HL-60 (cell line): ENCODE measurements around the gene RABEPK.
"Not testable (repeated sequence)": the region's sequence is repeated elsewhere in the genome, so short reads cannot be mapped to it uniquely, and the experiment has no call there.

ENCODE experiments used
- DNase-seq, 2 experiments: peaks; one replicate each; pipeline ENCODE4 v3.0.0-alpha.2; 2010 to 2020; ENCODE audit warnings: low read depth in 1 of 2, low spot score in 1 of 2
- H3K27ac ChIP-seq: fragments of 250-450 bp; sonication (Bioruptor Pico); replicated peaks from 2 replicates; pipeline ENCODE4 v1.5.1; 2020; ENCODE audit warnings: mild to moderate bottlenecking, moderate library complexity
- H3K27me3 ChIP-seq: fragments of 250-450 bp; sonication (Bioruptor Pico); 2 replicates; pipeline ENCODE4 v1.5.1; 2021; ENCODE audit warnings: mild to moderate bottlenecking, moderate library complexity; ENCODE audit not compliant: insufficient read depth, poor library complexity, severe bottlenecking
- H3K4me3 ChIP-seq: replicated peaks from 2 replicates; pipeline ENCODE4 v1.5.1; 2011; ENCODE audit warnings: mild to moderate bottlenecking, control low read depth, low read length; ENCODE audit not compliant: insufficient read depth
- CTCF ChIP-seq: IDR thresholded peaks from one replicate; pipeline ENCODE4 v1.5.1; 2011; ENCODE audit warnings: low read length, control low read depth, inconsistent platforms; ENCODE audit not compliant: insufficient read depth
- GABPA ChIP-seq: IDR thresholded peaks from 2 replicates; pipeline ENCODE4 v1.6.1; 2012; ENCODE audit warnings: low read depth
- POLR2AphosphoS5 ChIP-seq: IDR thresholded peaks from 2 replicates; pipeline ENCODE4 v1.6.1; 2012; ENCODE audit warnings: low read depth
- REST ChIP-seq: IDR thresholded peaks from 2 replicates; pipeline ENCODE4 v1.6.1; 2012; ENCODE audit warnings: low read depth; ENCODE audit not compliant: insufficient replicate concordance
- SPI1 ChIP-seq: IDR thresholded peaks from 2 replicates; pipeline ENCODE4 v1.6.1; 2012; ENCODE audit warnings: low read depth, mild to moderate bottlenecking, borderline replicate concordance

RABEPK gene

GRCh38 chr9:125261501-125262293, 61.4 kb downstream of the RABEPK start, which contains the start of gene GAPVD1:
GAPVD1 (plus strand) TSS chr9:125261826; CDS start chr9:125298922, 37,096 bp downstream.
- Histone ChIP-seq H3K4me3 (peak within 1 kb of the TSS; percentile 96), H3K27ac (peak within 1 kb of the TSS; percentile 89), H3K27me3 (no peaks in the 10 kb centered on the region)
- TF ChIP-seq GABPA (peak; percentile 76), CTCF (peak; percentile 46), SPI1 (peak; percentile 1; the same call in 1 of the 2 replicates), REST (no peak), POLR2AphosphoS5 (peak; percentile 60)
- peak; percentile 86 to 90 for DNase-seq

GRCh38 chr9:125262294-125262991, 62.1 kb downstream of the RABEPK start:
- Histone ChIP-seq H3K27ac (peak overlapping the region; percentile 89), H3K27me3 (no peaks in the 10 kb centered on the region), H3K4me3 (peak overlapping the region; percentile 96)
- DNase-seq = no peak
- TF ChIP-seq POLR2AphosphoS5 (no peak), SPI1 (no peak), GABPA (no peak), REST (no peak), CTCF (no peak)

- not testable (repeated sequence) for H3K4me3 ChIP-seq, DNase-seq, H3K27ac ChIP-seq, H3K27me3 ChIP-seq
Measured at GRCh38 chr9:125264068-125264467, 63.7 kb downstream of the RABEPK start.

- Histone ChIP-seq H3K4me3 (no peak overlapping the region), H3K27ac (no peak overlapping the region), H3K27me3 (no peaks in the 10 kb centered on the region)
- TF ChIP-seq CTCF (no peak), GABPA (no peak), POLR2AphosphoS5 (no peak), REST (no peak), SPI1 (no peak)
- no peak for DNase-seq
Measured at GRCh38 chr9:125268394-125269013, 68.2 kb downstream of the RABEPK start.
